Gastrocnemius medialis (tissue), 4 donors: Measurements from ENCODE around the gene PDE4D. TPM values are rescaled to one million over a fixed set of nuclear protein-coding genes. Genes with fewer than 3 reads are reported as not detected.

Experiments
- ATAC-seq, 2 donors: fragments of 150-250 bp; one replicate each; pipeline ENCODE4 v1.9.1; 2016
- DNase-seq, 2 donors: peaks; one replicate each; pipeline ENCODE4 v3.0.0-alpha.2; 2019
- H3K27ac ChIP-seq, 4 donors: fragments of 200-600 bp; sonication (generic); 1 replicate in 1 of 4; 2 replicates in 3 of 4; pipeline ENCODE4 v1.5.1; 2016 to 2018; ENCODE audit warnings: mild to moderate bottlenecking in 2 of 4, moderate library complexity in 1 of 4
- H3K27me3 ChIP-seq, 3 donors: fragments of 200-600 bp; sonication (generic) in 2 of 3; 1 replicate in 1 of 3; 2 replicates in 2 of 3; pipeline versions ENCODE4 v1.5.1 to v1.6.0; 2016 to 2019; ENCODE audit warnings: mild to moderate bottlenecking in 1 of 3, moderate library complexity in 1 of 3
- H3K36me3 ChIP-seq, 2 donors: fragments of 200-600 bp; sonication (generic) in 1 of 2; one replicate each; pipeline ENCODE4 v1.5.1; 2017 to 2018
- H3K4me1 ChIP-seq, 2 donors: fragments of 200-600 bp; sonication (generic) in 1 of 2; one replicate each; pipeline ENCODE4 v1.5.1; 2016 to 2017; ENCODE audit warnings: mild to moderate bottlenecking in 2 of 2
- H3K4me3 ChIP-seq, 4 donors: fragments of 200-600 bp; sonication (generic) in 3 of 4; 1 replicate in 1 of 4; 2 replicates in 3 of 4; pipeline ENCODE4 v1.5.1; 2016 to 2019; ENCODE audit warnings: mild to moderate bottlenecking in 2 of 4
- H3K9me3 ChIP-seq, 3 donors: fragments of 200-600 bp; sonication (generic) in 2 of 3; 1 replicate in 1 of 3; 2 replicates in 2 of 3; pipeline ENCODE4 v1.5.1; 2016 to 2019
- CTCF ChIP-seq, 5 experiments: fragments of 450-650 bp in 3 of 5; fragments of 200-600 bp in 2 of 5; sonication (generic) in 2 of 5; IDR thresholded peaks in 4 of 5; conservative IDR thresholded peaks in 1 of 5; 1 replicate in 4 of 5; 2 replicates in 1 of 5; pipeline ENCODE4 v1.5.1; 2016 to 2019; ENCODE audit warnings: antibody characterized with exemption in 5 of 5, mild to moderate bottlenecking in 3 of 5, moderate library complexity in 3 of 5
- POLR2A ChIP-seq, 2 donors: fragments of 450-650 bp; IDR thresholded peaks; one replicate each; pipeline ENCODE4 v1.6.1; 2017; ENCODE audit warnings: antibody characterized with exemption in 2 of 2, mild to moderate bottlenecking in 2 of 2, moderate library complexity in 2 of 2
- in situ Hi-C, 4 donors: fragments of 200-750 bp; cut with MboI; loops; one replicate each; pipeline versions ENCODE4 v1.15.0 to v1.8.0; 2017; ENCODE audit warnings: low sequenced_read_pairs in 4 of 4
- intact Hi-C: fragments of 100-400 bp; cut with DNase I; formaldehyde crosslinking; loops from one replicate; pipeline ENCODE4 v1.15.1; 2023; ENCODE audit warnings: low total_unique reads
- total RNA-seq, 4 donors: library from RNA; depleted of rRNA; stranded (reverse); fragments of >200 nt; gene quantifications; one replicate each; pipeline versions ENCODE4 v1.1.0 to v1.2.3, GENCODE V29; 2016

Gene PDE4D
- total RNA-seq, 4 donors from 2014 or later = 133 to 223 (median 185) TPM

DNA sequence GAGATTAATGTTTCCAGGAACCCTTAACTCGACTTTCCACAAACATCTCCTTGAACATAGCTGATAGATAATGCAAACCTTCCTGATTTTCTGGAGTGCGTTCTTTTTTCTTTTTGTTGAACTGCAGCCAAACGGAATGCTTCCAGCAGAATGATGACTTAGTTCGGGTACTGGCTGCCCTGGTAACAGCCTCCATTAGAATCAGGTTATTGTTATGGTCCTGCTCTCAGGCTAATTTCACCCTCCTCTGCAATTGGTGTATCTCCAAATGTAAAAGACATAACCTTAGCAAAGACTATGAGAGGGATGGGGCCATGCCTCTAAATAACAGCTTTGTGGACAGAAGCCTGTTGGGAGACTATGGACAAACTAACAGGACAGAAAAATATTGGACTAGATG lies 116.5 kb downstream of the PDE4D start:
- DNase-seq (no peak), ATAC-seq (no peak)
- Histone ChIP-seq H3K4me3 (no peak overlapping the region), H3K27me3 (no peaks in the 10 kb centered on the region), H3K27ac (no peak overlapping the region), H3K9me3 (no peaks in the 10 kb centered on the region), H3K36me3 (no peaks in the 10 kb centered on the region), H3K4me1 (no peaks in the 10 kb centered on the region)
- TF ChIP-seq POLR2A (IDR thresholded peaks at IDR 0.05) (no peak), CTCF (IDR thresholded peaks at IDR 0.05 in 4 of 5, conservative IDR thresholded peaks at IDR 0.05 in 1 of 5) (no peak)
- intact Hi-C loops = no loop called here
- in situ Hi-C loops = loop anchor here in 2 of 4 donors (25.0 kb wide), 1 partner anchor 890 kb away; no protein-coding TSS in a partner anchor

GRCh38 chr5:59773294-59773693 lies 120.2 kb downstream of the PDE4D start:
- Histone ChIP-seq H3K9me3 (no peaks in the 10 kb centered on the region), H3K27me3 (peaks cover 16 to 19% (median 19%) of the 10 kb centered on the region in 3 donors), H3K36me3 (no peaks in the 10 kb centered on the region), H3K4me1 (peaks cover 6 to 8% of the 10 kb centered on the region in 2 donors), H3K4me3 (no peak overlapping the region), H3K27ac (no peak overlapping the region)
- intact Hi-C loops = no loop called here
- TF ChIP-seq CTCF (IDR thresholded peaks at IDR 0.05 in 4 of 5, conservative IDR thresholded peaks at IDR 0.05 in 1 of 5) = no peak
- DNase-seq (no peak), ATAC-seq (no peak)
- in situ Hi-C loops = no loop called here

- intact Hi-C loops (no loop called here), in situ Hi-C loops (no loop called here)
- Histone ChIP-seq H3K4me3 (no peak overlapping the region), H3K27me3 (peaks cover 19 to 23% (median 21%) of the 10 kb centered on the region in 3 donors), H3K9me3 (no peaks in the 10 kb centered on the region), H3K36me3 (no peaks in the 10 kb centered on the region), H3K4me1 (peaks cover 10 to 14% of the 10 kb centered on the region in 2 donors), H3K27ac (no peak overlapping the region)
- TF ChIP-seq CTCF (IDR thresholded peaks at IDR 0.05 in 4 of 5, conservative IDR thresholded peaks at IDR 0.05 in 1 of 5) (no peak), POLR2A (IDR thresholded peaks at IDR 0.05) (no peak)
- DNase-seq (no peak), ATAC-seq (no peak)
Measured at GRCh38 chr5:59772757-59773156, 120.8 kb downstream of the PDE4D start.

GRCh38 chr5:59772206-59772605 lies 121.3 kb downstream of the PDE4D start:
- DNase-seq (no peak), ATAC-seq (no peak)
- no peaks in the 10 kb centered on the region for H3K36me3 ChIP-seq
- H3K4me3 ChIP-seq = no peak overlapping the region
- in situ Hi-C loops (no loop called here), intact Hi-C loops (no loop called here)
- peaks cover 12 to 15% of the 10 kb centered on the region in 2 donors for H3K4me1 ChIP-seq
- TF ChIP-seq POLR2A (IDR thresholded peaks at IDR 0.05) (no peak), CTCF (IDR thresholded peaks at IDR 0.05 in 4 of 5, conservative IDR thresholded peaks at IDR 0.05 in 1 of 5) (no peak)
- no peak overlapping the region for H3K27ac ChIP-seq
- peaks cover 24 to 28% (median 27%) of the 10 kb centered on the region in 3 donors for H3K27me3 ChIP-seq
- H3K9me3 ChIP-seq = no peaks in the 10 kb centered on the region

DNA sequence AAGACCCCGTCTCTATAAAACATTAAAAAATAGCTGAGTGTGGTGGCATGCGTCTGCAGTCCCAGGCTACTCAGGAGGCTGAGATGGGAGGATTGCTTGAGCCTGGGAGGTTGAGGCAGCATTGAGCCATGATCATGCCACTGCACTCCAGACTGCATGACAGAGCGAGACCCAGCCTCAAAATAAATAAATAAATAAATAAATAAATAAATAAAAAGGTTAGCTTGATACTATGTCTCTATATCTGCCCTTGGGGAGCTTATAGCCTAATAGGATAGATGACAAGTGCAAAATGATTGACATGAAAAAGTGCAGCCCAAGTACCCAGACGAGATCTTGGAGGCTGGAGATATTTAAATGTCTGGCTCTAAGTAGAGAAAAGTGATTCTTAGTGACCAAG lies 122.6 kb downstream of the PDE4D start:
- peaks cover 12 to 15% of the 10 kb centered on the region in 2 donors for H3K4me1 ChIP-seq
- TF ChIP-seq POLR2A (IDR thresholded peaks at IDR 0.05) (no peak), CTCF (IDR thresholded peaks at IDR 0.05 in 4 of 5, conservative IDR thresholded peaks at IDR 0.05 in 1 of 5) (no peak)
- DNase-seq (no peak), ATAC-seq (no peak)
- peaks cover 35 to 39% (median 35%) of the 10 kb centered on the region in 3 donors for H3K27me3 ChIP-seq
- intact Hi-C loops (no loop called here), in situ Hi-C loops (no loop called here)
- no peaks in the 10 kb centered on the region for H3K9me3 ChIP-seq
- no peak overlapping the region for H3K27ac ChIP-seq
- H3K4me3 ChIP-seq = no peak overlapping the region
- H3K36me3 ChIP-seq = no peaks in the 10 kb centered on the region
